ENCODE data around the gene SORT1. TPM values are rescaled to one million over a fixed set of nuclear protein-coding genes. Genes with fewer than 3 reads are reported as not detected.
A peak's percentile ranks its signal among the peaks of the same experiment; 100 is the strongest.

The SORT1 gene
- total and polyA plus RNA-seq, 2 of the 13 experiments (the other 11 are each of a cell fraction or from before 2014, with no cell fraction given) = 32.4 to 93.0 TPM

GRCh38 chr1:109392788-109393616 lies 4.7 kb downstream of the SORT1 start (continued):
- TF ChIP-seq, protein P1, sequence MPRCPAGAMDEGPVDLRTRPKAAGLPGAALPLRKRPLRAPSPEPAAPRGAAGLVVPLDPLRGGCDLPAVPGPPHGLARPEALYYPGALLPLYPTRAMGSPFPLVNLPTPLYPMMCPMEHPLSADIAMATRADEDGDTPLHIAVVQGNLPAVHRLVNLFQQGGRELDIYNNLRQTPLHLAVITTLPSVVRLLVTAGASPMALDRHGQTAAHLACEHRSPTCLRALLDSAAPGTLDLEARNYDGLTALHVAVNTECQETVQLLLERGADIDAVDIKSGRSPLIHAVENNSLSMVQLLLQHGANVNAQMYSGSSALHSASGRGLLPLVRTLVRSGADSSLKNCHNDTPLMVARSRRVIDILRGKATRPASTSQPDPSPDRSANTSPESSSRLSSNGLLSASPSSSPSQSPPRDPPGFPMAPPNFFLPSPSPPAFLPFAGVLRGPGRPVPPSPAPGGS (CRISPR knock-in tag; IDR thresholded peaks at IDR 0.05) = peak; percentile 59; the same call in 1 of the 2 replicates
- TF ChIP-seq SPEN (CRISPR knock-in tag; IDR thresholded peaks at IDR 0.05; ENCODE audit: low read depth) (peak; percentile 52; the same call in 1 of the 2 replicates), CBX5 (CRISPR knock-in tag; IDR thresholded peaks at IDR 0.05; ENCODE audit: borderline replicate concordance) (peak; percentile 86; the same call in 1 of the 2 replicates), ZNF343 (CRISPR knock-in tag; IDR thresholded peaks at IDR 0.05) (peak; percentile 84), GLI4 (CRISPR knock-in tag; IDR thresholded peaks at IDR 0.05; ENCODE audit: borderline replicate concordance) (no peak), REL (CRISPR knock-in tag; conservative IDR thresholded peaks at IDR 0.05) (no peak), DNMT1 (CRISPR knock-in tag; IDR thresholded peaks at IDR 0.05) (no peak), THAP11 (CRISPR knock-in tag; IDR thresholded peaks at IDR 0.05) (peak; percentile 77), NR2F6 (IDR thresholded peaks at IDR 0.05) (peak; percentile 83), NR2F6 (CRISPR knock-in tag; IDR thresholded peaks at IDR 0.05) (peak; percentile 86), ZNF644 (CRISPR knock-in tag; IDR thresholded peaks at IDR 0.05; ENCODE audit: low read depth) (no peak; the same call in 1 of the 2 replicates), MTA1 (CRISPR knock-in tag; IDR thresholded peaks at IDR 0.05; ENCODE audit: borderline replicate concordance) (peak; percentile 54; the same call in 1 of the 2 replicates), STAT6 (CRISPR knock-in tag; IDR thresholded peaks at IDR 0.05; ENCODE audit: borderline replicate concordance) (peak; percentile 85; the same call in 1 of the 2 replicates), ARID2 (CRISPR knock-in tag; IDR thresholded peaks at IDR 0.05; ENCODE audit: borderline replicate concordance) (0 out of 2 replicates have a peak, but pooled peaks have one; percentile 44), ZNF598 (CRISPR knock-in tag; IDR thresholded peaks at IDR 0.05; ENCODE audit: borderline replicate concordance) (no peak), ZNF501 (CRISPR knock-in tag; IDR thresholded peaks at IDR 0.05) (peak; percentile 82; the same call in 1 of the 2 replicates)
- TF ChIP-seq, protein P2, sequence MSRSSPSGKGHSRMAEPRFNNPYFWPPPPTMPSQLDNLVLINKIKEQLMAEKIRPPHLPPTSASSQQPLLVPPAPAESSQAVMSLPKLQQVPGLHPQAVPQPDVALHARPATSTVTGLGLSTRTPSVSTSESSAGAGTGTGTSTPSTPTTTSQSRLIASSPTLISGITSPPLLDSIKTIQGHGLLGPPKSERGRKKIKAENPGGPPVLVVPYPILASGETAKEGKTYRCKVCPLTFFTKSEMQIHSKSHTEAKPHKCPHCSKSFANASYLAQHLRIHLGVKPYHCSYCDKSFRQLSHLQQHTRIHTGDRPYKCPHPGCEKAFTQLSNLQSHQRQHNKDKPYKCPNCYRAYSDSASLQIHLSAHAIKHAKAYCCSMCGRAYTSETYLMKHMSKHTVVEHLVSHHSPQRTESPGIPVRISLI (CRISPR knock-in tag; IDR thresholded peaks at IDR 0.05; ENCODE audit: borderline replicate concordance) = peak; percentile 34; the same call in 1 of the 2 replicates
- TF ChIP-seq, protein P3, sequence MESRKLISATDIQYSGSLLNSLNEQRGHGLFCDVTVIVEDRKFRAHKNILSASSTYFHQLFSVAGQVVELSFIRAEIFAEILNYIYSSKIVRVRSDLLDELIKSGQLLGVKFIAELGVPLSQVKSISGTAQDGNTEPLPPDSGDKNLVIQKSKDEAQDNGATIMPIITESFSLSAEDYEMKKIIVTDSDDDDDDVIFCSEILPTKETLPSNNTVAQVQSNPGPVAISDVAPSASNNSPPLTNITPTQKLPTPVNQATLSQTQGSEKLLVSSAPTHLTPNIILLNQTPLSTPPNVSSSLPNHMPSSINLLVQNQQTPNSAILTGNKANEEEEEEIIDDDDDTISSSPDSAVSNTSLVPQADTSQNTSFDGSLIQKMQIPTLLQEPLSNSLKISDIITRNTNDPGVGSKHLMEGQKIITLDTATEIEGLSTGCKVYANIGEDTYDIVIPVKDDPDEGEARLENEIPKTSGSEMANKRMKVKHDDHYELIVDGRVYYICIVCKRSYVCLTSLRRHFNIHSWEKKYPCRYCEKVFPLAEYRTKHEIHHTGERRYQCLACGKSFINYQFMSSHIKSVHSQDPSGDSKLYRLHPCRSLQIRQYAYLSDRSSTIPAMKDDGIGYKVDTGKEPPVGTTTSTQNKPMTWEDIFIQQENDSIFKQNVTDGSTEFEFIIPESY (CRISPR knock-in tag; IDR thresholded peaks at IDR 0.05) = peak; percentile 60; the same call in 1 of the 2 replicates
